ENCODE data around the gene UMOD.

GRCh38 chr16:20303012-20303411, 49.5 kb downstream of the UMOD start:
- TF ChIP-seq CTCF (IDR thresholded peaks at IDR 0.05; ENCODE audit: low read length) (no peak), EZH2 (IDR thresholded peaks at IDR 0.05; ENCODE audit: borderline replicate concordance, low read length) (no peak)

Measured in OCI-LY1 (cell line).